Stimulated activated CD4-positive, alpha-beta T cell treated with anti-CD3 and anti-CD28 coated beads, Interleukin-2, amount 100 ng/mL, for 24 hours (primary cell): Measurements from ENCODE around the gene FOXRED2.

Experiments used
- DNase-seq, 2 donors: peaks; one replicate each; pipeline ENCODE4 v3.0.0-alpha.2; 2020

FOXRED2 gene

DNA sequence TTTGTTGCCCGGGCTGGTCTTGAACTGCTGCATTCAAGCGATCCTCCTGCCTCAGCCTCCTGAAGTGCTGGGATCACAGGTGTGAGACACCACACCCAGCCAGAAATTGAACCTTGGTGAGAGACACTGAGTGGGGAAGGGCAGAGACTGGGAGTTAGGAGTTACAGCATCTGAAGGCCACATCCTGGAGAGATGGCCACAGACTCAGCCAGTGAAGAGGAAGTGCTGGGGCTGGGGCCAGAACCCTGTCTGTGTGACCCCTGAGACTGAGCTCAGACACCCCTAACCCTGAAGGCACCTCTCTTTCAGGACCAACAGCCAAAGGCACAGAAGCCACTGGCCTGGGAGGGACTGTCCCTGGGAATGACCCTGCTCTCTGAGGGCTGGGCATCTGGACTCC, 59.2 kb downstream of the FOXRED2 start:
- DNase-seq: no peak

DNA sequence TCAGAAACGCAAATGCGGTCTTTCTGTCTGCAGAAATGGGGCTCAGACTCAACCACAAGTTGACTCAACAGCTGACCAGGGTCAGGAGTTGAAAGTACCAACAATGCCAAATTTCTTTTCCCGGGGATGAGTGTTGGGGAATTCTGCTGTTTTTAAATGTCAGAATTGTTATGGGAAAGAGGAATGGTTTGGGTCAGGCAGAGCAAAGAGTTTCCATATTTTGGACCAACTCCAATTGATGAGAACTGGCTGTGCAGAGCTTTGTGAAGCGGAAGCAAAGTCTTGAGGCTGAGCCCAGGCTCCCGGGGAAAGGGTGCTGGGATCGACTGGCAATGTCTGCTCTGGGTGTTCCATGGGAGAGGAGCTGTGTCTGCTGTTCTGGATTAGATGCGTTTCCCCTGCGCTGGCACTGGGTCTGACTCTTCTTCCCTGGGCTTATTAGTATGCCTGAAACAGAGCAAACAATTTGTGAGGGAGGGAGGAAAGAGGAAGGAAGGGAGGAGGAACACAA, 61.6 kb downstream of the FOXRED2 start:
- DNase-seq: no peak

DNA sequence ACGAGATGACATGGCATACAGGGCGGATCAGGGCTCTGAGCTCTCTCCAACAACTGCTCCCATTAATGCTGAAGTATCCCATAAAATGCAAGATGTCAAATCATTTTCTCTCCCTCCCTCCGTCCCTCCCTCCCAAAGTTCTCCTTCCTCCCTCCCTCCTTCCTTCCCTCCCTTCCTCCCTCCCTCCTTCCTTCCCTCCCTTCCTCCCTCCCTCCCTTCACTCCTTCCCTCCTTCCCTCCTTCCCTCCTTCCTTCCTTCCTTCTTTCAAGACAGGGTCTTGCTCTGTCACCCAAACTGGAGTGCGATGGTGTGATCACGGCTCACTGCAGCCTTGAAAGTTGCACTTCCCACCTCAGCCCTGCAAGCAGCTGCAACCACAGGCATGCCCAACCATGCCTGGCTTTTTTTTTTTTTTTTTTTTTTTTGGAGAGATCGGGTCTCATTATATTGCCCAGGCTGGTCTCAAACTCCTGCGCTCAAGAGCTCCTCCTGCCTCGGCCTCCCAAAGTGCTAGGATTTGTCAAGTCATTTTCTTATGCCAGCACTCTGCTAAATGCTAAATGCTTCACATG, 63.6 kb downstream of the FOXRED2 start:
- no peak for DNase-seq

DNA sequence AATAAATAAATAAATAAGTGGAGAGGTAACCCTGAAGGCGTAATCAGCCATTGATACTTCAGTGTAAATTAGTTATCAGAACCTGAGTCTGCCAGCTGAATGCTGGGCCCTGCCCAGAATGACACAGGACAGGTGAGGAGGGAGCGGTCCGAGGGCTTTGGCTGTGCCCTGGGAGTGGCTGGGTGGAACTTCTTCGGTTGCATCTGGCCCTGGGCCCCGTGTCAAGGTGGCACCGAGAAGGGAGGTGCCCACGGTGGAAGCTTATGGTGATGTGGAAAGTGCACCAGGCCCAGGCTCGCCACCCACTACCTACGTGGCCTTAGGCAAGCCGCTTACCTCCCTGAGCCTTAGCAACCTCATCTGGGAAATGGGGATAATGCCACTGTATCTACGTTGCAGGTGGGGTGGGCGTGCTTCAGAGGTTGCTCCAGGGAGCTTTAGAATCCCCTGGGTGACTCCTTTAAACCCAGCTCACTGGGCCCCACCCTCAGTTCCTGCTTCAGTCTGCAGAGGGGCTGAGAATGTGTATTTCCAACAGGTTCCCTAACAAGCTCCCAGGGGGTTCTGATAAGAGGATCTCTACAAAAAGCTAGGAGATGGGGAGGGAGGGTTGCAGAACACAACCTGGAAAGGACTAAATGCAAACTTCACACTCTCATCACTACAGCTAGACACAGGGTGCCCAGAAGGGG, 64.2 kb downstream of the FOXRED2 start:
- no peak for DNase-seq

DNA sequence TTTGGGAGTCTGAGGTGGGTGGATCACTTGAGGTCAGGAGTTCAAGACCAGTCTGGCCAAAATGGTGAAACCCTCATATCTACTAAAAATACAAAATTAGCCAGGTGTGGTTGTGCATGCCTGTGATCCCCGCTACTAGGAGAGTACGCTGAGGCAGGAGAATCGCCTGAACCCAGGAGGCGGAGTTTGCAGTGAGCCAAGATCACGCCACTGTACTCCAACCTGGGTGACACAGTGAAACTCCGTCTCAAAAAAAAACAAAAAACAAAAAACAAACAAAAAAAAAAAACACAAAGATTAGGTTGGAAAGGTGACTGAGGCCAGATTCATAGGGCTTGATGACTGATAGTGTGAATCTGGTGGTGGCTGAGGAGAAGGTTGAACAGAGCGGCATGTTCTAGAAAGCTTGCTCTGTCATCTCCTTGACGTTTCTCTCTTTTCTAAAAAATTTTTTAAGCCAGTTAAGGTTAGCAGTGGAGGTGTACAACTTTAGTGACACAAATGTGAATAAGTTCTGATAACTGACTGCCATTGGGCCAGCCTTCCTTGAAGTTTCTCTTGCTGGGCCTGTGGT, 66.3 kb downstream of the FOXRED2 start:
- no peak for DNase-seq

DNA sequence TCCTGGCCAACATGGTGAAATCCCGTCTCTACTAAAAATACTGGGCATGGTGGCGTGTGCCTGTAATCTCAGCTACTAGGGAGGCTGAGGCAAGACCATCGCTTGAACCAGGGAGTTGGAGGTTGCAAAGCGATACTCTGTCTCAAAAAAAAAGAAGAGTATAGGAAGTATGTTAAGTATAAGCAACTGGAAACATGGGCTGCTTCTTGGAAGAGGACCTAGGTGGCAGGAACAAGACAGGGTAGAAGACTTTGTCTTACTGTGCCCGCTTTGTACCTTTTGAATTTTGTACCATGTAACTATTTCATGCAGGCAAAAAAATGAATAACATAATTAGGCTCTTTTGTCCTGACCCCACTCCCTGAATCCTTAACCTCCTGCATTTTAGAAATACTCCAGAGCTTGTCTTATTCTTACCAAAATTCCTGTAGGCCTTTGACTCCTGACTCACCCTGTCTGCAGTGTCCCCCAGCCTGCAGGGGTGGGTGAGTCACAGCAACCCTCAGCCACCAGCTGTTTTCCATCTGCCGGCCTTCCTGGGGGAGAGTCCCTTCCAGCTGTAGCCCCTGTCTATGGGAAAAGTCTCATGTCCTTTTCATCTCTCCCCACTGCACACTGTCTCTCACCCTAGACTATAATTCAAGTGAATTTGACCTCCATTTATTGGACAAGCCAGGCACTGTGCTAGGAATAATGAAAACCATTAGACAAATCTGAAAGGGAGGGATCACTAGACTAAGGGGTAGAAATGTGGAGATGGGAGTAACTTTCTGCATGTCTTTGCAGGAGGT, 67.2 kb downstream of the FOXRED2 start:
- DNase-seq: peak; percentile 35 to 40
